Right lobe of liver (tissue), 4 donors: ENCODE data around the gene GBP3.

Source experiments
- CTCF ChIP-seq, 4 donors: fragments of 200-600 bp in 3 of 4; fragments of 450-650 bp in 1 of 4; IDR thresholded peaks; one replicate each; pipeline versions ENCODE4 v1.5.1 to v1.8.0; 2016 to 2022; ENCODE audit warnings: antibody characterized with exemption in 4 of 4, mild to moderate bottlenecking in 2 of 4
- POLR2A ChIP-seq: fragments of 450-650 bp; IDR thresholded peaks from one replicate; pipeline ENCODE4 v1.6.1; 2017; ENCODE audit warnings: antibody characterized with exemption, mild to moderate bottlenecking
- donor health status: DM: no; HTN: no; CAD: no.
- donor health status: DM: no; HTN: no; CAD: no.
- donor health status: DM: no; HTN: yes; CAD: no.

GRCh38 chr1:89060091-89060490 is 37.4 kb upstream of the GBP3 start:
- TF ChIP-seq CTCF (IDR thresholded peaks at IDR 0.05) (no peak), POLR2A (no peak)
